ENCODE measurements around the gene KRTAP29-1.

GRCh38 chr17:41322094-41322902, 19.6 kb upstream of the KRTAP29-1 start:
- TF ChIP-seq POLR2A (IDR thresholded peaks at IDR 0.05; ENCODE audit: low read depth, low read length) (no peak), POLR2AphosphoS5 (IDR thresholded peaks at IDR 0.05; ENCODE audit: low read depth, low read length) (no peak), TAF1 (IDR thresholded peaks at IDR 0.05; ENCODE audit: borderline replicate concordance, low read depth, low read length) (no peak)

Measured in GM12892 (cell line).